Activated B cell treated with CpG ODN at 0.5 μM for 24 hours (primary cell): ENCODE data around the gene TNK1. TPM values are rescaled to one million over a fixed set of nuclear protein-coding genes. Genes with fewer than 3 reads are reported as not detected.

Experiments used
- ATAC-seq: fragments of 200-7000 bp; cut with Tn5 transposase; one replicate; pipeline ENCODE4 v1.10.0; 2021; ENCODE audit warnings: low read depth, mild to moderate bottlenecking, moderate library complexity
- CTCF ChIA-PET: fragments of 350-600 bp; sonication (Branson Sonifier 250); formaldehyde crosslinking; loops from one replicate; lab custom pipeline; 2021; ENCODE audit warnings: antibody characterized with exemption; lab: Charles Lee
- POLR2A ChIA-PET: fragments of 350-600 bp; sonication (Branson Sonifier 250); formaldehyde crosslinking; loops from one replicate; lab custom pipeline; 2021; ENCODE audit warnings: antibody characterized with exemption; lab: Charles Lee
- DNase-seq: peaks from one replicate; pipeline ENCODE4 v3.0.0; 2022
- H3K27ac Mint-ChIP-seq: one replicate; pipeline ENCODE4 v1.8.0; 2020; ENCODE audit warnings: mixed read lengths
- H3K27me3 Mint-ChIP-seq: one replicate; pipeline ENCODE4 v1.8.0; 2021; ENCODE audit warnings: mixed read lengths
- H3K36me3 Mint-ChIP-seq: one replicate; pipeline ENCODE4 v1.8.0; 2021; ENCODE audit warnings: low read depth, mixed read lengths
- H3K4me1 Mint-ChIP-seq: one replicate; pipeline ENCODE4 v1.8.0; 2021; ENCODE audit warnings: mixed read lengths
- H3K4me3 Mint-ChIP-seq: one replicate; pipeline ENCODE4 v1.8.0; 2020; ENCODE audit warnings: mild to moderate bottlenecking, mixed read lengths
- H3K9me3 Mint-ChIP-seq: one replicate; pipeline ENCODE4 v1.8.0; 2020; ENCODE audit warnings: mixed read lengths
- intact Hi-C: fragments of 100-400 bp; cut with micrococcal nuclease; formaldehyde crosslinking; loops from one replicate; pipeline ENCODE4 v1.15.1; 2024
- total RNA-seq: library from RNA; stranded (reverse); gene quantifications from 2 replicates; pipeline ENCODE4 v1.2.3, GENCODE V29; 2022
- TF ChIP-seq, protein P1 (sequence below): fragments of 200-600 bp; IDR thresholded peaks from one replicate; pipeline ENCODE4 v1.8.0; 2022; ENCODE audit warnings: antibody characterized with exemption, mild to moderate bottlenecking

The TNK1 gene
- total RNA-seq, 1 donor from 2014 or later = 5.8 TPM

DNA sequence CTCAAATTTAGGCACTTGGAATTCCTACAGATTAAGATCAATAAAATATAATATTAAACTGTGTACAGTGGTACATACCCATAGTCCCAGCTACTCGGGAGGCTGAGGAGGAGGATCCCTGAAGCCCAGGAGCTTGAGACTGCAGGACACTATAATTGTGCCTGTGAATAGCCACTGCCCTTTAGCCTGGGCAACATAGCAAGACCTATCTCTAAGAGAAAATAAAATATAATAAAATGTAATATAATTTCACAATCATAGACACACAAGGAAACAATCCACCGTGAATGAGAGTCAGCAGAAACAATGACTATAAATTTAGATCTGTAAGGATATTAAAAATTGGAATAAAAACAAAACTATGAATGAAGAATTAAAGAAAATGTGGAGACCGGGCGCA, 10.0 kb upstream of the TNK1 start:
- Mint-ChIP-seq H3K27me3 (no peaks in the 10 kb centered on the region), H3K36me3 (no peaks in the 10 kb centered on the region), H3K4me1 (no peaks in the 10 kb centered on the region), H3K4me3 (no peak overlapping the region), H3K27ac (no peak overlapping the region), H3K9me3 (no peaks in the 10 kb centered on the region)
- intact Hi-C loops = no loop called here
- DNase-seq = no peak
- TF ChIP-seq, protein P1, sequence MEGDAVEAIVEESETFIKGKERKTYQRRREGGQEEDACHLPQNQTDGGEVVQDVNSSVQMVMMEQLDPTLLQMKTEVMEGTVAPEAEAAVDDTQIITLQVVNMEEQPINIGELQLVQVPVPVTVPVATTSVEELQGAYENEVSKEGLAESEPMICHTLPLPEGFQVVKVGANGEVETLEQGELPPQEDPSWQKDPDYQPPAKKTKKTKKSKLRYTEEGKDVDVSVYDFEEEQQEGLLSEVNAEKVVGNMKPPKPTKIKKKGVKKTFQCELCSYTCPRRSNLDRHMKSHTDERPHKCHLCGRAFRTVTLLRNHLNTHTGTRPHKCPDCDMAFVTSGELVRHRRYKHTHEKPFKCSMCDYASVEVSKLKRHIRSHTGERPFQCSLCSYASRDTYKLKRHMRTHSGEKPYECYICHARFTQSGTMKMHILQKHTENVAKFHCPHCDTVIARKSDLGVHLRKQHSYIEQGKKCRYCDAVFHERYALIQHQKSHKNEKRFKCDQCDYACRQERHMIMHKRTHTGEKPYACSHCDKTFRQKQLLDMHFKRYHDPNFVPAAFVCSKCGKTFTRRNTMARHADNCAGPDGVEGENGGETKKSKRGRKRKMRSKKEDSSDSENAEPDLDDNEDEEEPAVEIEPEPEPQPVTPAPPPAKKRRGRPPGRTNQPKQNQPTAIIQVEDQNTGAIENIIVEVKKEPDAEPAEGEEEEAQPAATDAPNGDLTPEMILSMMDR = no peak
- ATAC-seq = no peak
- POLR2A ChIA-PET = no interaction called here
- CTCF ChIA-PET = no interaction called here

DNA sequence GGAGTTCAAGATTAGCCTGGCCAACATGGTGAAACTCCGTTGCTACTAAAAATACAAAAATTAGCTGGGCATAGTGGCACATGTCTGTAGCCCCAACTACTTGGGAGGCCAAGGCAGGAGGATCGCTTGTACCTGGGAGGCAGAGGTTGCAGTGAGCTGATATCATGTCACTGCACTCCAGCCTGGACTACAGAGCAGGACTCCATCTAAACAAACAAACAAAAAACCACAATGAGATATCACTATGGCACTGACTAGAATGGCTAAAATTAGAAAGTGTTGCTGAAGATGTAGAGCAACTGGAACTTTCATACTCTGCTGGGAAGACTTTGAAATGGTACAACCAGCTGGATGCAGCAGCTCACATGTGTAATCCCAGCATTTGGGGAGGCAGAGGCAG, 6.5 kb upstream of the TNK1 start:
- H3K27me3 Mint-ChIP-seq = peaks cover 7% of the 10 kb centered on the region
- H3K36me3 Mint-ChIP-seq = no peaks in the 10 kb centered on the region

DNA sequence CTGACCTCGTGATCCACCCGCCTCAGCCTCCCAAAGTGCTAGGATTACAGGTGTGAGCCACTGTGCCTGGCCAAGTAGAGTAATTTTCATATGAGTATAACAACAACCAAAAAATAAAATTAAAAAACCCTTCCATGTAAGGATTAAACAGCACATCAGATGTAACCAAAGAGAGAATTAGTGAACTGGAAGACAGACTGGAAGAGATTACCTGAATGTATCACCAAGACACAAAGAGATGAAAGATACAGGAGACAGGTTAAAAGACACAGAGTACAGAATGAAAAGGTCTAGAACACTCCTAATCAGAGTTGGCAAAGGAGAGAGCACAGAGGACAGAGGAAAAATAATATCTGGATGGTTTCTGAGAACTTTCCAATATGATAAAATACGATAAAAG, 1.8 kb upstream of the TNK1 start:
- ATAC-seq (no peak), DNase-seq (no peak)
- H3K27me3 Mint-ChIP-seq = peaks cover 32% of the 10 kb centered on the region
- ChIA-PET CTCF (no interaction called here), POLR2A (no interaction called here)
- no peaks in the 10 kb centered on the region for H3K36me3 Mint-ChIP-seq
- no peak overlapping the region for H3K4me3 Mint-ChIP-seq
- intact Hi-C loops = no loop called here
- TF ChIP-seq, protein P1 = no peak
- peaks cover 4% of the 10 kb centered on the region for H3K9me3 Mint-ChIP-seq
- H3K4me1 Mint-ChIP-seq = peaks cover 4% of the 10 kb centered on the region
- H3K27ac Mint-ChIP-seq = no peak overlapping the region

More for the DNA sequence above, 6.5 kb upstream of the TNK1 start:
- no peak overlapping the region for H3K4me3 Mint-ChIP-seq
- ChIA-PET POLR2A (no interaction called here), CTCF (interaction anchor here (2.2 kb wide), 1 partner anchor 19 kb away, joined by 6 read pairs; the partner anchor contains the start of gene TMEM95)
- TF ChIP-seq, protein P1 = no peak
- DNase-seq (no peak), ATAC-seq (no peak)
- intact Hi-C loops = no loop called here
- no peaks in the 10 kb centered on the region for H3K4me1 Mint-ChIP-seq
- H3K9me3 Mint-ChIP-seq = peaks cover 4% of the 10 kb centered on the region
- no peak overlapping the region for H3K27ac Mint-ChIP-seq

DNA sequence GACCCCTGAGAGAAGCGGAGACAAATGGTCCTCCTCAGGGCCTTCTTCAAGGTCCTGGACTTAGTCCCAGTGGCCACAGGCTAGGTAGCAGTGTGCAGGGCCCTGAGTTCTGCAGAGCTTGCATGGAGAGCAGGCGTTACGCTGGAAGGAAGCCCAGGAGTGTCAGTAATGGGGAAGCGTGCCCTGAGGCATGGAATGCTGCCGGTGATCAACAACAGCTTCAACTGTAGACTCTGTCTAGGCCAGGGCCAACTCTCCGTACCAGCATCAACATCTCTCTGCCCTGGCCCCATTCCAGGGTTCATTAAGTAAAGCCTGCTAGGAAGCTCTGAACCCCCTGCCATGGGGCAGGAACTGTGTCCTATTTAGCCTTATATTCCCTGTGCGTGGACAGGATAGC, 568 bp upstream of the TNK1 start:
- TF ChIP-seq, protein P1 = no peak
- intact Hi-C loops = no loop called here

DNA sequence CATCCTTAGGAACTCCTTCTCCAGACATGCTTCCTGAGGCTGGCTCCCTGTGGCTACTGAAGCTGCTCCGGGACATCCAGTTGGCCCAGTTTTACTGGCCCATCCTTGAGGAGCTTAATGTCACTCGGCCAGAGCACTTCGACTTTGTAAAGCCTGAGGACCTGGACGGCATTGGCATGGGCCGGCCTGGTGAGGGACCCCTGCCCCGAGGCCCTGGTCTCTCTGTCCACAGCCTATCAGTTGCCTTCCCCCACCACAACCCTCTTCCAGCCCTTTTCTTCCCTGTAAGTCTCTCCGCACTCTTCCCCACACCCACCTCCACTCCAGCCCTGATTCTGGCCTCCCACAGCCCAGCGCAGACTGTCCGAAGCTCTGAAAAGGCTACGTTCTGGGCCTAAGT, 2.0 kb downstream of the TNK1 start:
- peaks cover 10% of the 10 kb centered on the region for H3K4me1 Mint-ChIP-seq
- ChIA-PET CTCF (no interaction called here), POLR2A (interaction anchor here (1.0 to 1.9 kb wide), 3 partner anchors 11 to 53 kb away, joined by 3 to 7 read pairs (median 4); partner anchors contain the start of genes ACAP1, PLSCR3 and TMEM102)
- TF ChIP-seq, protein P1 = no peak
- H3K4me3 Mint-ChIP-seq = no peak overlapping the region
- peaks cover 2% of the 10 kb centered on the region for H3K36me3 Mint-ChIP-seq
- intact Hi-C loops = no loop called here
- ATAC-seq = no peak
- H3K27ac Mint-ChIP-seq = no peak overlapping the region
- no peak for DNase-seq
- peaks cover 4% of the 10 kb centered on the region for H3K9me3 Mint-ChIP-seq
- peaks cover 29% of the 10 kb centered on the region for H3K27me3 Mint-ChIP-seq

More for the DNA sequence above, 568 bp upstream of the TNK1 start:
- Mint-ChIP-seq H3K4me3 (no peak overlapping the region), H3K27ac (no peak overlapping the region), H3K4me1 (peaks cover 10% of the 10 kb centered on the region), H3K36me3 (no peaks in the 10 kb centered on the region), H3K9me3 (peaks cover 4% of the 10 kb centered on the region), H3K27me3 (peaks cover 32% of the 10 kb centered on the region)
- POLR2A ChIA-PET = no interaction called here
- ATAC-seq (no peak), DNase-seq (no peak)
- CTCF ChIA-PET = no interaction called here
